ENCODE data around the gene MOGAT1. TPM values are rescaled to one million over a fixed set of nuclear protein-coding genes. Genes with fewer than 3 reads are reported as not detected.

The MOGAT1 gene, protein sequence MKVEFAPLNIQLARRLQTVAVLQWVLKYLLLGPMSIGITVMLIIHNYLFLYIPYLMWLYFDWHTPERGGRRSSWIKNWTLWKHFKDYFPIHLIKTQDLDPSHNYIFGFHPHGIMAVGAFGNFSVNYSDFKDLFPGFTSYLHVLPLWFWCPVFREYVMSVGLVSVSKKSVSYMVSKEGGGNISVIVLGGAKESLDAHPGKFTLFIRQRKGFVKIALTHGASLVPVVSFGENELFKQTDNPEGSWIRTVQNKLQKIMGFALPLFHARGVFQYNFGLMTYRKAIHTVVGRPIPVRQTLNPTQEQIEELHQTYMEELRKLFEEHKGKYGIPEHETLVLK
- total RNA-seq: under 1 TPM in 1 of 2 donors, not detected in 1; 0.24 TPM

- H3K9me3 ChIP-seq: no peaks in the 10 kb centered on the region
- H3K4me1 ChIP-seq: no peaks in the 10 kb centered on the region
- peak; percentile 45 for DNase-seq
- intact Hi-C loops (cut with DNase I): no loop called here
- H3K27ac ChIP-seq: no peak within 1 kb of the TSS
- peak within 1 kb of the TSS in 1 of 2 donors; percentile 8 for H3K9ac ChIP-seq (ENCODE audit: low read depth in 2 of 2, low read length in 2 of 2)
- no peaks in the 10 kb centered on the region for H3K27me3 ChIP-seq
- no peaks in the 10 kb centered on the region for H3K36me3 ChIP-seq
- TF ChIP-seq, protein P1, sequence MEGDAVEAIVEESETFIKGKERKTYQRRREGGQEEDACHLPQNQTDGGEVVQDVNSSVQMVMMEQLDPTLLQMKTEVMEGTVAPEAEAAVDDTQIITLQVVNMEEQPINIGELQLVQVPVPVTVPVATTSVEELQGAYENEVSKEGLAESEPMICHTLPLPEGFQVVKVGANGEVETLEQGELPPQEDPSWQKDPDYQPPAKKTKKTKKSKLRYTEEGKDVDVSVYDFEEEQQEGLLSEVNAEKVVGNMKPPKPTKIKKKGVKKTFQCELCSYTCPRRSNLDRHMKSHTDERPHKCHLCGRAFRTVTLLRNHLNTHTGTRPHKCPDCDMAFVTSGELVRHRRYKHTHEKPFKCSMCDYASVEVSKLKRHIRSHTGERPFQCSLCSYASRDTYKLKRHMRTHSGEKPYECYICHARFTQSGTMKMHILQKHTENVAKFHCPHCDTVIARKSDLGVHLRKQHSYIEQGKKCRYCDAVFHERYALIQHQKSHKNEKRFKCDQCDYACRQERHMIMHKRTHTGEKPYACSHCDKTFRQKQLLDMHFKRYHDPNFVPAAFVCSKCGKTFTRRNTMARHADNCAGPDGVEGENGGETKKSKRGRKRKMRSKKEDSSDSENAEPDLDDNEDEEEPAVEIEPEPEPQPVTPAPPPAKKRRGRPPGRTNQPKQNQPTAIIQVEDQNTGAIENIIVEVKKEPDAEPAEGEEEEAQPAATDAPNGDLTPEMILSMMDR (IDR thresholded peaks at IDR 0.05): no peak
- peak within 1 kb of the TSS; percentile 43 for H3K4me3 ChIP-seq
These were observed at the start of gene MOGAT1 for GRCh38 chr2:222671259-222672067. MOGAT1 (plus strand) TSS chr2:222671658; CDS start chr2:222671786, 128 bp downstream.

DNA sequence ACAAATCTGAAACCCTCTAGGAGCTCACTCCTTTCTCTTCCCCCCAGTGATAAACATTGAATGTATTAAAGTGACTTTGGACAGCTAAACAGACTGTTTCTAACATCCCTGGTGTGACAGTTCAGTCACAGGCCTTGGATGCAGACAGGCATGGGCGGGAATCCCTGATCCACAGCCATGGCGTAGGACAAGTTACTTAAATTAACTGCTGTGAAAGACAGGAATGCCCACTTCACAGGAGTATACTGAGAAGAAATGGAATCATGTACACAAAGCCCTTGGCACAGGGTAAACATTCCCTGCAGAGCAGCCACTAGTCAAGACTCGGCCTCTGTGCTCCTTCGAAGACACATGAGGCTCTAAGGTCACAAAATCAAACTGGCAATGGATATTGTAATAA is 49.6 kb upstream of the MOGAT1 start:
- intact Hi-C loops (cut with DNase I): no loop called here
- H3K36me3 ChIP-seq: no peaks in the 10 kb centered on the region

DNA sequence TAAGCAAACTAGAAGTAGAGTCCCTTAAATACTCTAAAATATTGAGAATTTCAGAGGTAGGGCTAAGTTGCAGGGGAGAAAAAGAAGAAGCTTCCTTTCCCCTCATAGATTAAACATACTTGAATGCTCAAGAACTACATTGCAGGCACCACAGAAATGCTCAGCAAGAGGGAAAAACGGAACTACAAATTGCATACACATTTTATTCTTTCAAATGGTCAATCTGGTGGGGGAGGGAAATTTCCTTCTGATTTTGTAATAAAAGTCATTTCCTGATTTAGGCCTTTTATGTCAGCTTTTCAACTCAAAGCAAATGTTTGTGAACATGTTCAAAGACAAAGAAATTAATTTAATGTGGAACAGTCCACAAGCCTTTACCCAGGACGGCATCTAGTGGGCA is 48.5 kb upstream of the MOGAT1 start:
- H3K9me3 ChIP-seq: no peaks in the 10 kb centered on the region
- no peak overlapping the region for H3K9ac ChIP-seq (ENCODE audit: low read depth in 2 of 2, low read length in 2 of 2)
- TF ChIP-seq, protein P1 (IDR thresholded peaks at IDR 0.05): no peak
- intact Hi-C loops (cut with DNase I): no loop called here
- H3K4me3 ChIP-seq: no peak overlapping the region
- H3K27ac ChIP-seq: no peak overlapping the region
- H3K4me1 ChIP-seq: no peaks in the 10 kb centered on the region
- no peaks in the 10 kb centered on the region for H3K36me3 ChIP-seq
- H3K27me3 ChIP-seq: no peaks in the 10 kb centered on the region
- no peak for DNase-seq

More for the DNA sequence above, 49.6 kb upstream of the MOGAT1 start:
- no peaks in the 10 kb centered on the region for H3K4me1 ChIP-seq
- no peak overlapping the region for H3K4me3 ChIP-seq
- TF ChIP-seq, protein P1 (IDR thresholded peaks at IDR 0.05): no peak
- no peak for DNase-seq
- H3K9me3 ChIP-seq: no peaks in the 10 kb centered on the region
- H3K27me3 ChIP-seq: no peaks in the 10 kb centered on the region
- no peak overlapping the region for H3K27ac ChIP-seq
- no peak overlapping the region for H3K9ac ChIP-seq (ENCODE audit: low read depth in 2 of 2, low read length in 2 of 2)

GRCh38 chr2:222623756-222624309 is 47.6 kb upstream of the MOGAT1 start:
- no peak for DNase-seq
- Histone ChIP-seq H3K27me3 (no peaks in the 10 kb centered on the region), H3K27ac (no peak overlapping the region), H3K36me3 (no peaks in the 10 kb centered on the region), H3K4me3 (no peak overlapping the region), H3K9ac (ENCODE audit: low read depth in 2 of 2, low read length in 2 of 2) (no peak overlapping the region), H3K9me3 (no peaks in the 10 kb centered on the region), H3K4me1 (no peaks in the 10 kb centered on the region)
- intact Hi-C loops (cut with DNase I): no loop called here
- TF ChIP-seq, protein P1 (IDR thresholded peaks at IDR 0.05): no peak

- Histone ChIP-seq H3K27me3 (no peaks in the 10 kb centered on the region), H3K9ac (ENCODE audit: low read depth in 2 of 2, low read length in 2 of 2) (no peak overlapping the region), H3K9me3 (no peaks in the 10 kb centered on the region), H3K27ac (no peak overlapping the region), H3K36me3 (no peaks in the 10 kb centered on the region), H3K4me3 (no peak overlapping the region), H3K4me1 (no peaks in the 10 kb centered on the region)
- TF ChIP-seq, protein P1 (IDR thresholded peaks at IDR 0.05): no peak
- DNase-seq: no peak
- intact Hi-C loops (cut with DNase I): no loop called here
These were observed 43.7 kb upstream of the MOGAT1 start for GRCh38 chr2:222627764-222628163.

Measured in colonic mucosa (tissue), 4 donors.